Mammary epithelial cell (primary cell): ENCODE data around the gene ZCCHC24.

Source experiments
- EZH2 ChIP-seq: IDR thresholded peaks from 2 replicates; pipeline ENCODE4 v1.6.1; 2012; ENCODE audit warnings: low read length, inconsistent platforms, borderline replicate concordance
- TF ChIP-seq, protein P1 (sequence below), 2 donors: IDR thresholded peaks in 1 of 2; conservative IDR thresholded peaks in 1 of 2; 2 replicates each; pipeline ENCODE4 v1.5.1; 2011 to 2012; ENCODE audit warnings: inconsistent platforms in 2 of 2, low read length in 2 of 2, mild to moderate bottlenecking in 2 of 2, control low read depth in 1 of 2, low read depth in 1 of 2; ENCODE audit not compliant: insufficient read depth in 1 of 2; ENCODE audit errors: extremely low read depth in 1 of 2

DNA sequence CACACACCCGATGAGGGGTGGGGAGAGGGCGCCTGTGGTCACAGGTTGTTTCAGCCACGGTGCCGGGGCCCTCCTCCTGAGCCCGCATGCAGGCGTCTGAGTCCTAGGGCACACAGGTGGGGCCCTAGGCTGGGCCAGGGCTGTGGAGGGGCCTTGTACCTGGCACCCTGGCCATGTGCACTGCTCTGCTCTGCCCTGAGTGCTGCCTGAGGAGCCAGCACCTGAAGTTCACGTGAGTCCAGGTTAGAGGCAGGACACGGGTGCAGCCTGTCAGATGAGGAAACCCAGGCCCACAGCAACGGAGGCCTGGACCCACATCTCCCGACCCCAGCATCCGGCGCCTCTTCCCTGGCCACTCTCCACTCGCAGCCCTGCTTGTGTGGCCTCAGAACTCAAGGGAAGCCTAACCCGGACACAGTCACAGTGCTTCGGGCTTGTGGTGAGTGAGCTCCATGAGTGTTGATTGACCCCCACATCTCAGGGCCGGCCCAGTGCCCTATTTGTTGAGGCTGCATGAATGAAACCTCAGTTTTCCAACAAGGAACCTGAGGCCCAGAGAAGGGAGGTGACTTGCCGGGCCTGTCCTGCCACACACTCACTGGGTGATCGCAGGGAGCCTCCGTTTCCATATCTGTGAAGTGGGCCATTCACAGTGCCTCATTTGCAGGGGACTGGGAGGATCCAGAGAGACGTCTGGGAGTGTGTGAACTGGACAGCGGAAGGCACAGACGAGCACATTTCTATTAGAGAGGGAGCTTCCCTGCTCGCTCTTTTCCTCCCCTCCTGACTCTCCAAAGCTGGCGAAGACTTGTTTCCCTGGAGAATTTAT, 58.6 kb downstream of the ZCCHC24 start:
- TF ChIP-seq, protein P1, sequence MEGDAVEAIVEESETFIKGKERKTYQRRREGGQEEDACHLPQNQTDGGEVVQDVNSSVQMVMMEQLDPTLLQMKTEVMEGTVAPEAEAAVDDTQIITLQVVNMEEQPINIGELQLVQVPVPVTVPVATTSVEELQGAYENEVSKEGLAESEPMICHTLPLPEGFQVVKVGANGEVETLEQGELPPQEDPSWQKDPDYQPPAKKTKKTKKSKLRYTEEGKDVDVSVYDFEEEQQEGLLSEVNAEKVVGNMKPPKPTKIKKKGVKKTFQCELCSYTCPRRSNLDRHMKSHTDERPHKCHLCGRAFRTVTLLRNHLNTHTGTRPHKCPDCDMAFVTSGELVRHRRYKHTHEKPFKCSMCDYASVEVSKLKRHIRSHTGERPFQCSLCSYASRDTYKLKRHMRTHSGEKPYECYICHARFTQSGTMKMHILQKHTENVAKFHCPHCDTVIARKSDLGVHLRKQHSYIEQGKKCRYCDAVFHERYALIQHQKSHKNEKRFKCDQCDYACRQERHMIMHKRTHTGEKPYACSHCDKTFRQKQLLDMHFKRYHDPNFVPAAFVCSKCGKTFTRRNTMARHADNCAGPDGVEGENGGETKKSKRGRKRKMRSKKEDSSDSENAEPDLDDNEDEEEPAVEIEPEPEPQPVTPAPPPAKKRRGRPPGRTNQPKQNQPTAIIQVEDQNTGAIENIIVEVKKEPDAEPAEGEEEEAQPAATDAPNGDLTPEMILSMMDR (conservative IDR thresholded peaks at IDR 0.05 in 1 of 2, IDR thresholded peaks at IDR 0.05 in 1 of 2; ENCODE audit: extremely low read depth in 1 of 2, insufficient read depth in 1 of 2, low read depth in 1 of 2, low read length in 2 of 2): no peak
- TF ChIP-seq EZH2: no peak
